A673 (cell line): Measurements from ENCODE around the gene RBX1.

Source experiments
- CTCF ChIP-seq: fragments of 300-800, 200-600 bp; sonication (generic); conservative IDR thresholded peaks from 2 replicates; pipeline ENCODE4 v1.5.1; 2017; ENCODE audit warnings: low read depth, mild to moderate bottlenecking, antibody characterized with exemption, low read length, moderate library complexity, mixed read lengths
- EZH2 ChIP-seq: fragments of 200-600 bp; sonication (generic); IDR thresholded peaks from 2 replicates; pipeline ENCODE4 v1.6.1; 2017; ENCODE audit warnings: borderline replicate concordance, low read depth, mild to moderate bottlenecking, mixed read lengths, antibody characterized with exemption, low read length; ENCODE audit not compliant: poor library complexity, severe bottlenecking

GRCh38 chr22:41003066-41003465, 51.9 kb downstream of the RBX1 start:
- TF ChIP-seq CTCF (no peak), EZH2 (no peak)
